Measurements from ENCODE around the gene CWC27. TPM values are rescaled to one million over a fixed set of nuclear protein-coding genes. Genes with fewer than 3 reads are reported as not detected.

Gene CWC27
- total and polyA plus RNA-seq, 2 of the 13 experiments (the other 11 are each of a cell fraction or from before 2014, with no cell fraction given), result 21.1 to 25.7 TPM

DNA sequence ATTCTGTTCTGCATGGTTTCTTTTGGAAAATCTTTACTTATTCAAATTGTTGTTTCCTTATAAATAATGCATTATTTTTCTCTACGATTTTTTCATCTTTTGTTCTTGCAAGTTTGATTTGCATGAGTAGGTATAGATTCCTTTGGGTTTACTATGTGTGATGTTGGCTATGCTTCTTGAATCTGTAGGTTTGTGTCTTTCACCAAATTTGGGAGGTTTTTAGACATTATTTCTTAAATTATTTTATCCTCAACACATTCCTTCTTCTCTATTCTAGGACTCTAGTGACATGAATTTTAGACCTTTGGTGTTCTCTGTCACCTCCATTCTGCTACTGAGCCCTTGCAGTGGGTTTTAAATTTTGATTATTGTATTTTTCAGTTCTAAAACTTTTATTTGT lies 219.0 kb downstream of the CWC27 start:
- Histone ChIP-seq H3K79me2 (ENCODE audit: insufficient read depth, low read length) (no peaks in the 10 kb centered on the region), H3K4me2 (ENCODE audit: low read depth, low read length) (no peak overlapping the region), H3K4me3 (replicated peaks in 1 of 3; ENCODE audit: insufficient read depth in 1 of 3, low read depth in 2 of 3, low read length in 3 of 3) (no peak overlapping the region), H4K20me1 (ENCODE audit: insufficient read depth, low read length) (no peaks in the 10 kb centered on the region), H3K27ac (ENCODE audit: extremely low read length, insufficient read depth, low read length) (no peak overlapping the region), H3K36me3 (replicated peaks in 1 of 2; ENCODE audit: control insufficient read depth in 1 of 2, insufficient read depth in 2 of 2, low read length in 2 of 2) (no peaks in the 10 kb centered on the region; a peak in 1 of 5 replicates), H3K27me3 (ENCODE audit: control insufficient read depth in 1 of 2, insufficient read depth in 2 of 2, low read length in 2 of 2) (no peaks in the 10 kb centered on the region), H3K4me1 (ENCODE audit: insufficient read depth, low read length) (no peaks in the 10 kb centered on the region), H3K9ac (ENCODE audit: insufficient read depth, low read depth, low read length) (no peak overlapping the region), H2AFZ (ENCODE audit: low read length) (no peak overlapping the region), H3K9me3 (ENCODE audit: low read length) (no peaks in the 10 kb centered on the region)
- TF ChIP-seq RBM22 (optimal IDR thresholded peaks at IDR 0.05; ENCODE audit: low read length) (no peak), ZNF460 (CRISPR knock-in tag; IDR thresholded peaks at IDR 0.05; ENCODE audit: borderline replicate concordance) (no peak), KLF6 (CRISPR knock-in tag; IDR thresholded peaks at IDR 0.05) (no peak), ZNF564 (CRISPR knock-in tag; IDR thresholded peaks at IDR 0.05) (no peak), GFI1 (CRISPR knock-in tag; IDR thresholded peaks at IDR 0.05; ENCODE audit: borderline replicate concordance) (no peak), NRL (CRISPR knock-in tag; IDR thresholded peaks at IDR 0.05; ENCODE audit: borderline replicate concordance) (no peak), NFYC (CRISPR knock-in tag; IDR thresholded peaks at IDR 0.05) (no peak), SIN3A (IDR thresholded peaks at IDR 0.05; ENCODE audit: borderline replicate concordance, low read depth, low read length) (no peak), NFYB (CRISPR knock-in tag; IDR thresholded peaks at IDR 0.05) (no peak), EHMT2 (IDR thresholded peaks at IDR 0.05; ENCODE audit: borderline replicate concordance, low read depth, low read length) (no peak), ZNF703 (CRISPR knock-in tag; IDR thresholded peaks at IDR 0.05; ENCODE audit: borderline replicate concordance) (no peak), MEF2D (CRISPR knock-in tag; IDR thresholded peaks at IDR 0.05) (no peak)
- TF ChIP-seq, protein P1, sequence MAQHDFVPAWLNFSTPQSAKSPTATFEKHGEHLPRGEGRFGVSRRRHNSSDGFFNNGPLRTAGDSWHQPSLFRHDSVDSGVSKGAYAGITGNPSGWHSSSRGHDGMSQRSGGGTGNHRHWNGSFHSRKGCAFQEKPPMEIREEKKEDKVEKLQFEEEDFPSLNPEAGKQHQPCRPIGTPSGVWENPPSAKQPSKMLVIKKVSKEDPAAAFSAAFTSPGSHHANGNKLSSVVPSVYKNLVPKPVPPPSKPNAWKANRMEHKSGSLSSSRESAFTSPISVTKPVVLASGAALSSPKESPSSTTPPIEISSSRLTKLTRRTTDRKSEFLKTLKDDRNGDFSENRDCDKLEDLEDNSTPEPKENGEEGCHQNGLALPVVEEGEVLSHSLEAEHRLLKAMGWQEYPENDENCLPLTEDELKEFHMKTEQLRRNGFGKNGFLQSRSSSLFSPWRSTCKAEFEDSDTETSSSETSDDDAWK (CRISPR knock-in tag; IDR thresholded peaks at IDR 0.05), result no peak
- ATAC-seq, result no peak
- WGBS (ENCODE audit: low lambda C conversion rate), result 95% methylated on average over 1 of the region's 1 CpG
- ChIA-PET POLR2A (no interaction called here), CTCF (ENCODE audit: low intra/inter-chr PET ratio, low total read pairs) (no interaction called here)
- no TSS peak for BruUV-seq (replicated peaks)
- no peak for FAIRE-seq
- in situ Hi-C loops (cut with HindIII; ENCODE audit: extremely low pct_ligation_motif_present, low pct_unique_long_range_greater_than_20kb) (no loop called here), intact Hi-C loops (cut with micrococcal nuclease; ENCODE audit: unreplicated experiment) (no loop called here)
- DNase-seq (ENCODE audit: low spot score), result no peak
